A673 (cell line): ENCODE data around the gene ST7.

ENCODE experiments used
- EZH2 ChIP-seq: fragments of 200-600 bp; sonication (generic); IDR thresholded peaks from 2 replicates; pipeline ENCODE4 v1.6.1; 2017; ENCODE audit warnings: borderline replicate concordance, low read depth, mild to moderate bottlenecking, mixed read lengths, antibody characterized with exemption, low read length; ENCODE audit not compliant: poor library complexity, severe bottlenecking
- TF ChIP-seq, protein P1 (sequence below): fragments of 300-800, 200-600 bp; sonication (generic); conservative IDR thresholded peaks from 2 replicates; pipeline ENCODE4 v1.5.1; 2017; ENCODE audit warnings: low read depth, mild to moderate bottlenecking, antibody characterized with exemption, low read length, moderate library complexity, mixed read lengths

DNA sequence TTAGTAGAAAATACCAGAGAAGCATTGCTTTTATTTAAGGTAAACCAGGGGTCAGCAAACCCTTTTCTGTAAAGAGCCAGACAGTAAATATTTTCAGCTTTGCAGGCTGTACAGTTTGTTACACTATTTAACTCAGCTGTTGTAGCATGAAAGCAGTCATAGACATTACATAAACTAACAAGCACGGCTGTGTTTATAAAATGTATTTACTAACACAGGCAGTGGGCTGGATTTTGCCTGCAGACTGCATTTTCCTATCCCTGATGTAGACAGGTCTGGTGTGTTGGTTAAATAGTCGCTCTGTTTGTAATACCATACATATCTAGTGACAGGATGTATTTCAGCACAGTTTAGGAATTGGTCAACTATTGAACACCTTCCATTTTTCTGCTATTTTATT, 129.3 kb downstream of the ST7 start:
- TF ChIP-seq, protein P1, sequence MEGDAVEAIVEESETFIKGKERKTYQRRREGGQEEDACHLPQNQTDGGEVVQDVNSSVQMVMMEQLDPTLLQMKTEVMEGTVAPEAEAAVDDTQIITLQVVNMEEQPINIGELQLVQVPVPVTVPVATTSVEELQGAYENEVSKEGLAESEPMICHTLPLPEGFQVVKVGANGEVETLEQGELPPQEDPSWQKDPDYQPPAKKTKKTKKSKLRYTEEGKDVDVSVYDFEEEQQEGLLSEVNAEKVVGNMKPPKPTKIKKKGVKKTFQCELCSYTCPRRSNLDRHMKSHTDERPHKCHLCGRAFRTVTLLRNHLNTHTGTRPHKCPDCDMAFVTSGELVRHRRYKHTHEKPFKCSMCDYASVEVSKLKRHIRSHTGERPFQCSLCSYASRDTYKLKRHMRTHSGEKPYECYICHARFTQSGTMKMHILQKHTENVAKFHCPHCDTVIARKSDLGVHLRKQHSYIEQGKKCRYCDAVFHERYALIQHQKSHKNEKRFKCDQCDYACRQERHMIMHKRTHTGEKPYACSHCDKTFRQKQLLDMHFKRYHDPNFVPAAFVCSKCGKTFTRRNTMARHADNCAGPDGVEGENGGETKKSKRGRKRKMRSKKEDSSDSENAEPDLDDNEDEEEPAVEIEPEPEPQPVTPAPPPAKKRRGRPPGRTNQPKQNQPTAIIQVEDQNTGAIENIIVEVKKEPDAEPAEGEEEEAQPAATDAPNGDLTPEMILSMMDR: no peak
- no peak for TF ChIP-seq EZH2
